ENCODE results near the gene FBXO11. TPM values are rescaled to one million over a fixed set of nuclear protein-coding genes. Genes with fewer than 3 reads are reported as not detected.
A peak's percentile ranks its signal among the peaks of the same experiment; 100 is the strongest.
"Not testable (repeated sequence)": the region's sequence is repeated elsewhere in the genome, so short reads cannot be mapped to it uniquely, and the experiment has no call there.

FBXO11 gene
- polyA plus RNA-seq, 1 donor = 55.4 TPM

- no peaks in the 10 kb centered on the region for H3K4me1 ChIP-seq (ENCODE audit: control insufficient read depth, insufficient read depth, low read length)
These were observed 6.1 kb downstream of the FBXO11 start for GRCh38 chr2:47899915-47900816.

GRCh38 chr2:47897883-47898731 is 8.2 kb downstream of the FBXO11 start:
- Histone ChIP-seq H3K27me3 (ENCODE audit: control insufficient read depth, insufficient read depth, low read length) (no peaks in the 10 kb centered on the region), H3K4me3 (ENCODE audit: low read length) (no peak overlapping the region), H3K27ac (ENCODE audit: low read length) (no peak overlapping the region), H3K9me3 (ENCODE audit: control insufficient read depth, low read depth, low read length) (no peaks in the 10 kb centered on the region), H3K36me3 (ENCODE audit: control insufficient read depth, insufficient read depth, low read length) (no peaks in the 10 kb centered on the region), H3K4me1 (ENCODE audit: control insufficient read depth, insufficient read depth, low read length) (no peaks in the 10 kb centered on the region)
- whole genome bisulfite sequencing (ENCODE audit: insufficient coverage, low lambda C conversion rate) = 63% methylated on average over 4 of the region's 4 CpGs
- no peak for DNase-seq

More at GRCh38 chr2:47899915-47900816, 6.1 kb downstream of the FBXO11 start:
- 69% methylated on average over 2 of the region's 25 CpGs for WGBS (ENCODE audit: insufficient coverage, low lambda C conversion rate)
- no peak overlapping the region for H3K4me3 ChIP-seq (ENCODE audit: low read length)
- H3K36me3 ChIP-seq (ENCODE audit: control insufficient read depth, insufficient read depth, low read length) = no peaks in the 10 kb centered on the region
- DNase-seq = peak in 1 of 2 donors; percentile 10
- H3K27ac ChIP-seq (ENCODE audit: low read length) = peak overlapping the region; percentile 1
- H3K27me3 ChIP-seq (ENCODE audit: control insufficient read depth, insufficient read depth, low read length) = no peaks in the 10 kb centered on the region
- H3K9me3 ChIP-seq (ENCODE audit: control insufficient read depth, low read depth, low read length) = no peaks in the 10 kb centered on the region

GRCh38 chr2:47897191-47897882 is 9.0 kb downstream of the FBXO11 start:
- H3K4me1 ChIP-seq (ENCODE audit: control insufficient read depth, insufficient read depth, low read length); H3K36me3 ChIP-seq (ENCODE audit: control insufficient read depth, insufficient read depth, low read length); H3K27me3 ChIP-seq (ENCODE audit: control insufficient read depth, insufficient read depth, low read length); H3K9me3 ChIP-seq (ENCODE audit: control insufficient read depth, low read depth, low read length); H3K27ac ChIP-seq (ENCODE audit: low read length); DNase-seq; H3K4me3 ChIP-seq (ENCODE audit: low read length): not testable (repeated sequence)
- WGBS (ENCODE audit: insufficient coverage, low lambda C conversion rate) = no CpG with 5 or more reads among the region's 5 CpGs

GRCh38 chr2:47896450-47896968 is 9.8 kb downstream of the FBXO11 start:
- H3K27me3 ChIP-seq (ENCODE audit: control insufficient read depth, insufficient read depth, low read length) = no peaks in the 10 kb centered on the region
- H3K4me3 ChIP-seq (ENCODE audit: low read length) = no peak overlapping the region
- no peaks in the 10 kb centered on the region for H3K9me3 ChIP-seq (ENCODE audit: control insufficient read depth, low read depth, low read length)
- DNase-seq = no peak
- H3K36me3 ChIP-seq (ENCODE audit: control insufficient read depth, insufficient read depth, low read length) = no peaks in the 10 kb centered on the region
- WGBS (ENCODE audit: insufficient coverage, low lambda C conversion rate) = no CpG with 5 or more reads among the region's 5 CpGs
- no peaks in the 10 kb centered on the region for H3K4me1 ChIP-seq (ENCODE audit: control insufficient read depth, insufficient read depth, low read length)
- H3K27ac ChIP-seq (ENCODE audit: low read length) = no peak overlapping the region

GRCh38 chr2:47893771-47894170 is 12.5 kb downstream of the FBXO11 start:
- Histone ChIP-seq H3K4me1 (ENCODE audit: control insufficient read depth, insufficient read depth, low read length) (no peaks in the 10 kb centered on the region), H3K27me3 (ENCODE audit: control insufficient read depth, insufficient read depth, low read length) (no peaks in the 10 kb centered on the region), H3K36me3 (ENCODE audit: control insufficient read depth, insufficient read depth, low read length) (no peaks in the 10 kb centered on the region), H3K9me3 (ENCODE audit: control insufficient read depth, low read depth, low read length) (no peaks in the 10 kb centered on the region), H3K27ac (ENCODE audit: low read length) (no peak overlapping the region), H3K4me3 (ENCODE audit: low read length) (no peak overlapping the region)
- 100% methylated on average over 1 of the region's 1 CpG for WGBS (ENCODE audit: insufficient coverage, low lambda C conversion rate)
- no peak for DNase-seq

- Histone ChIP-seq H3K36me3 (ENCODE audit: control insufficient read depth, insufficient read depth, low read length) (peaks cover 2% of the 10 kb centered on the region), H3K4me3 (ENCODE audit: low read length) (no peak overlapping the region), H3K9me3 (ENCODE audit: control insufficient read depth, low read depth, low read length) (no peaks in the 10 kb centered on the region), H3K4me1 (ENCODE audit: control insufficient read depth, insufficient read depth, low read length) (no peaks in the 10 kb centered on the region), H3K27ac (ENCODE audit: low read length) (no peak overlapping the region), H3K27me3 (ENCODE audit: control insufficient read depth, insufficient read depth, low read length) (no peaks in the 10 kb centered on the region)
- WGBS (ENCODE audit: insufficient coverage, low lambda C conversion rate) = no CpG with 5 or more reads among the region's 2 CpGs
- DNase-seq = no peak
These were observed 14.0 kb downstream of the FBXO11 start for GRCh38 chr2:47892338-47892730.

GRCh38 chr2:47891369-47892337 is 14.6 kb downstream of the FBXO11 start:
- no peak for DNase-seq
- H3K4me3 ChIP-seq (ENCODE audit: low read length) = no peak overlapping the region
- H3K9me3 ChIP-seq (ENCODE audit: control insufficient read depth, low read depth, low read length) = no peaks in the 10 kb centered on the region
- H3K4me1 ChIP-seq (ENCODE audit: control insufficient read depth, insufficient read depth, low read length) = no peaks in the 10 kb centered on the region
- no peak overlapping the region for H3K27ac ChIP-seq (ENCODE audit: low read length)
- peaks cover 2% of the 10 kb centered on the region for H3K36me3 ChIP-seq (ENCODE audit: control insufficient read depth, insufficient read depth, low read length)
- 100% methylated on average over 1 of the region's 2 CpGs for WGBS (ENCODE audit: insufficient coverage, low lambda C conversion rate)
- no peaks in the 10 kb centered on the region for H3K27me3 ChIP-seq (ENCODE audit: control insufficient read depth, insufficient read depth, low read length)

GRCh38 chr2:47890711-47891368 is 15.5 kb downstream of the FBXO11 start:
- Histone ChIP-seq H3K4me1 (ENCODE audit: control insufficient read depth, insufficient read depth, low read length) (no peaks in the 10 kb centered on the region), H3K27me3 (ENCODE audit: control insufficient read depth, insufficient read depth, low read length) (no peaks in the 10 kb centered on the region), H3K27ac (ENCODE audit: low read length) (no peak overlapping the region), H3K9me3 (ENCODE audit: control insufficient read depth, low read depth, low read length) (no peaks in the 10 kb centered on the region), H3K4me3 (ENCODE audit: low read length) (no peak overlapping the region), H3K36me3 (ENCODE audit: control insufficient read depth, insufficient read depth, low read length) (peaks cover 2% of the 10 kb centered on the region)
- WGBS (ENCODE audit: insufficient coverage, low lambda C conversion rate) = 100% methylated on average over 6 of the region's 10 CpGs
- DNase-seq = no peak
